ENCODE data around the gene MRPL18.

MRPL18 gene

DNA sequence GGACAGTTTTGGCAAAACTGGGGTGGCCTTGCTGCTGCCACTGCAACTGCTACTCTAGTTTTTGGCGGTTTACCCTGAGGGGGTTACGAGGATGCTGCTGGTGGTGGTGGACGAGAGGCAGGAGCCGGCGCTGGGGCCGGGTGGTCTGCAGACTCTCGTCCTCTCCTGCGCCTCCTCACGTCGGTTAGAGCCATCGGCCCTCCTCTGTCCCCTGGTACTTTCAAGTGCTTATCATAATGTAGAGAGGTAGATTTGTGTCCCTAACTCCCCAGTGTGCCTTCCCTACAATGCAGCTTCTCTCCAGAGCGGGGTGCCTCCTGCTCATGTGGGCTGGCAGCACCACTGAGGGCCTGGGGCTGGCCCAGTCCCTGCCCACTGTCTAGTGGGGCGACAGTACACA, 35.7 kb downstream of the MRPL18 start:
- no peak for DNase-seq (ENCODE audit: low spot score)
- no peak overlapping the region for H3K27ac ChIP-seq
- TF ChIP-seq, protein P1, sequence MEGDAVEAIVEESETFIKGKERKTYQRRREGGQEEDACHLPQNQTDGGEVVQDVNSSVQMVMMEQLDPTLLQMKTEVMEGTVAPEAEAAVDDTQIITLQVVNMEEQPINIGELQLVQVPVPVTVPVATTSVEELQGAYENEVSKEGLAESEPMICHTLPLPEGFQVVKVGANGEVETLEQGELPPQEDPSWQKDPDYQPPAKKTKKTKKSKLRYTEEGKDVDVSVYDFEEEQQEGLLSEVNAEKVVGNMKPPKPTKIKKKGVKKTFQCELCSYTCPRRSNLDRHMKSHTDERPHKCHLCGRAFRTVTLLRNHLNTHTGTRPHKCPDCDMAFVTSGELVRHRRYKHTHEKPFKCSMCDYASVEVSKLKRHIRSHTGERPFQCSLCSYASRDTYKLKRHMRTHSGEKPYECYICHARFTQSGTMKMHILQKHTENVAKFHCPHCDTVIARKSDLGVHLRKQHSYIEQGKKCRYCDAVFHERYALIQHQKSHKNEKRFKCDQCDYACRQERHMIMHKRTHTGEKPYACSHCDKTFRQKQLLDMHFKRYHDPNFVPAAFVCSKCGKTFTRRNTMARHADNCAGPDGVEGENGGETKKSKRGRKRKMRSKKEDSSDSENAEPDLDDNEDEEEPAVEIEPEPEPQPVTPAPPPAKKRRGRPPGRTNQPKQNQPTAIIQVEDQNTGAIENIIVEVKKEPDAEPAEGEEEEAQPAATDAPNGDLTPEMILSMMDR (IDR thresholded peaks at IDR 0.05): no peak
- H3K4me3 ChIP-seq: no peak overlapping the region

DNA sequence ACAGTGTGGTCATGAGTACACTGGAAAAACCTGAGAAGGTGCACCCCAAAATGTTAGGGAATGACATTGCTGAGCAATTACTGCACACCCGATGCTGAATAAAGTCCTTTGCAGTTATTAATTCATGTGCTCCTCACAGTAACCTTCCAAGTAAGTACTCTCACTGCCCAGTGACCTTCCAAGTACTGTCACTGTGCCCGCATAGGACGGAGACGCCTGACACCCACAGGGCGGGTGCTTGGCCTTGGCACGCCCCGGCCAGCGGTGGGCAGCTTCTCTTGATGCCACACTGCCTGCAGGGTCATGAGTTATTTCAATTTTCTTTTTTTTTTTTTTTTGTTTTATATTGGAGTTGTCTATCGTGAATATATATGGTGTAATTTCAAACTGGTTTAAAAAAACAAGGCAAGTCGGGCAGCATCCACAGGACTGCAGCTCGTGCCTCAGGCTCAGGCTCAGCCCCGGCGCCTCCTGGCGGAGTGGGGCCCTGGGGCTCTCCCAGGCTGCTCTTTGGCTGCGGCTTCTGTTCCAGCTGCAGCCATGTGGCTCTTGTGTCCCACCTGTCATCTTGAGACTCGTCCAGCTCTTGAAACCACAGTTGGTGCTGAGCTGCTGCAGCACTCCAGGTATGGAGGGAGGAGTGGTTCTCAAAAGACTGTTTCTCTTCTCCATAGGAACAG, 36.8 kb downstream of the MRPL18 start:
- no peak for DNase-seq (ENCODE audit: low spot score)
- H3K27ac ChIP-seq: no peak overlapping the region
- TF ChIP-seq, protein P1 (IDR thresholded peaks at IDR 0.05): no peak
- no peak overlapping the region for H3K4me3 ChIP-seq

DNA sequence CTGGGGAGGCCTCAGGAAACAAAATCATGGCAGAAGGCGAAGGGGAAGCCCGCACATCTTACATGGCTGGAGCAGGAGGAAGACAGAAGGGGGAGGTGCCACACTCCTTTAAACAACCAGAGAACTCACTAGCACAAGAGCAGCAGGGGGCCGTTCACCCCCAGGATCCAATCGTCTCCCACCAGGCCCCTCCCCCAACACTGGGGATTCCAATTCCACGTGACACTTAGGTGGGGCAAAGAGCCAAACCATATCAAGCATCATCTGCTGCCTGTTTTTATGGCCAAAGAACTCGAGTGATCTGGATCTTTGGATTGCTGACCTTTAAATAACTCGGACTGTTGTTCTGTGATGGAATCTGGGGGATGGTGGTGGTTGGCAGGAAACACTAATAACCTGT, 37.8 kb downstream of the MRPL18 start:
- Histone ChIP-seq H3K27ac (no peak overlapping the region), H3K4me3 (no peak overlapping the region)
- TF ChIP-seq, protein P1 (IDR thresholded peaks at IDR 0.05): no peak
- DNase-seq (ENCODE audit: low spot score): no peak

DNA sequence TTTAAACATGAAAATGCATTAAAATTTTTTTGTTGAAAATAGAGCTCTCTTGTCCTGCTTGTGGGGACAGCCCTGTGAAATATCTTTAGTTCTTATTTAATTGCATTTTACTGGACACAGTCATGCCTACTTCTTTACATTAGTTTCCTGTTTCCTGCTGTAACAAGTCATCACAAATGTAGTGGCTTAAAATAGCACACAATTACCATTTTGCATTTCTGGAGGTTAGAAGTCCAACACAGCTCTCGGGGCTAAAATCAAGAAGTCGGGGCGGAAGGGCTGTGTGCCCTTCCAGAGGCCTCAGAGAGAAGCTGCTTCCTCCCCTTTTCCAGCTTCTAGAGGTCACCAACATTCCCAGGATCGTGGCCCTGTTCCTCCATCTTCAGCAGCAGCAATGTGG, 39.3 kb downstream of the MRPL18 start:
- no peak for DNase-seq (ENCODE audit: low spot score)
- no peak overlapping the region for H3K27ac ChIP-seq

DNA sequence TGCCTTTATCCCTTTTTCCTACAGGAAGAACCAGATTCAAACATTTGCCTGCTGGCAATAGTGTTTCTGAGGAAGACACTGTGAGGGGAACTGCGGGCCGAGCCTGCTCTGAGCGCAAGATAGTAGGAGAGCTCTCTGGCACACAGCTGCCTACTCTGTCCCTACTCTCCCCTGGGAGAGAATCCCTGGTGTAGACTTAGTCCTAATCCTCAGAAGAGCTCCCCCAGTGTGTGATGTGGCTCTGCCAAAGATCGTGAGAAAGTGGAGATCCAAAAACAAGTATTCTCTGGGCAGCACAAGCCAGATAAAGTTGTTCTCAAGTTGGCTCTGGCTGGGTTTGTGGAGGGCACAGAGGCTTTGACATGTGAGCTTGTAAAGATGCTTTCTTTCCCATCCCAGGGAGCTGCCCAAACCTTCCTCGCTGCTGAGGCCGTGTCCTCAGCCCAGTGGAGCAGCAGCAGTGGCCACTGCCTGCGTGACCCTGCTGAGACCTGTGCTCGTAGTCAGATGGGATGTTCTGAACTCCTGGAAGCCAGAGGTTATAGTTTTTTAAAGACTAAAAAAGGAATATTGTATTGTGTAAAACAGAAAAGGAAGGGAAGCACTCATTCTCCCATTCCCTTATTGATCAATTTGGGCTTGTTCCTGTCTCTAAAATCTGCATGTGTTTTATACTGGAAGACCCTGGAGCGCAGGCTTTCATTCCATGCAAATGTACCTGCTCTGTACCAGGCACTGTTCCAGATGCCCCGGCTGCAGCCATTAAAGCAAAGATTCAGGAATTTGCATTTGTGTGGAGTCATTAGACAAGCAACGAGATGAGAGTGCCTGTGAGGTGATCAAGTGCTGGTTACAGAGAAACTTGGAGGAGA, 40.5 kb downstream of the MRPL18 start:
- DNase-seq (ENCODE audit: low spot score): no peak
- no peak overlapping the region for H3K27ac ChIP-seq
- TF ChIP-seq, protein P1 (IDR thresholded peaks at IDR 0.05): no peak
- no peak overlapping the region for H3K4me3 ChIP-seq

More for the DNA sequence above, 39.3 kb downstream of the MRPL18 start:
- H3K4me3 ChIP-seq: no peak overlapping the region
- TF ChIP-seq, protein P1 (IDR thresholded peaks at IDR 0.05): no peak

DNA sequence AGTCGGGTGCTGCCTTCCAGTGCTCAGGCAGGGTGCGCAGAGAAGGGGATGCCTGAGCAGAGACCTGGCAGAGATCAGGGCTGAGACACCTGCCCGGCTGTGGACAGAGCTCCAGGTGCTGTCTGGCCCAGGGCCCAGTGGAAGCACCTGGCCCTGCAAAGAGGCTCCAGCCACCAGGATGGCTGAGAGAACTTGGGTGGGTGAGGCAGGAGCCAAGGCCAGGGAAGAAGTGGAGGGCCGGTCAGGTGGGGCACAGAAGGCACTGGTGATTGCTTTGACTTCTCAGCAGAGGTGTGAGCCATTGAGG, 41.1 kb downstream of the MRPL18 start:
- no peak overlapping the region for H3K4me3 ChIP-seq
- TF ChIP-seq, protein P1 (IDR thresholded peaks at IDR 0.05): no peak
- no peak overlapping the region for H3K27ac ChIP-seq
- no peak for DNase-seq (ENCODE audit: low spot score)

DNA sequence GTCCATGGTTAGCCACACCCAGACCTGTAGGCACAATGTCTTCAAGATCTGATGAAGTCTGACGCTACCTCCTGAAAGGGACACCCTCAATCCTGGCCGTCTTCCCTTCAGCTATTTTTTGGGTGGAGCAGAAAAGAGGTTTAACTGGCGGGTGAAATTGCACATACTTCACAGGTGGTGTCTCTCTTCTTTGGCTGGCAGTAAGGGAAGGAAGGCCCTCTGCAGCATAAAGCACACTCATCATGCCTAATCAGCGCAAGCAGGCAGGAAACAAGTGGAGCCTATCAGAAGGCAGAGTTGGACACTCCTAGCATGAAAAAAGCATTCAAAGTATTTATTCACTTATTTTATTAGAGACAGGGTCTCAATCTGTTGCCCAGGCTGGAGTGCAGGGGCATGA, 42.7 kb downstream of the MRPL18 start:
- peak; percentile 12 for DNase-seq (ENCODE audit: low spot score)
- Histone ChIP-seq H3K27ac (peak overlapping the region in 1 of 2 donors; percentile 5), H3K4me3 (no peak overlapping the region)
- TF ChIP-seq, protein P1 (IDR thresholded peaks at IDR 0.05): no peak

Measured in coronary artery (tissue), 2 donors.